Prostate gland (tissue), 2 donors: ENCODE data around the gene TMEM190. TPM values are rescaled to one million over a fixed set of nuclear protein-coding genes. Genes with fewer than 3 reads are reported as not detected.

Experiments used
- DNase-seq: peaks from one replicate; pipeline ENCODE4 v3.0.0-alpha.2; 2019; ENCODE audit warnings: low spot score
- H3K27ac ChIP-seq, 2 donors: fragments of 200-600 bp; sonication (generic); 2 replicates each; pipeline ENCODE4 v1.5.1; 2017 to 2019
- H3K27me3 ChIP-seq: fragments of 200-600 bp; sonication (generic); replicated peaks from 2 replicates; pipeline ENCODE4 v1.5.1; 2019; ENCODE audit not compliant: insufficient read depth
- H3K36me3 ChIP-seq, 2 donors: fragments of 200-600 bp; sonication (generic); 1 replicate in 1 of 2; 2 replicates in 1 of 2; pipeline versions ENCODE4 v1.5.1 to v1.8.1; 2017 to 2019
- H3K4me1 ChIP-seq: fragments of 200-600 bp; sonication (generic); replicated peaks from 2 replicates; pipeline ENCODE4 v1.5.1; 2019
- H3K4me3 ChIP-seq, 2 donors: fragments of 200-600 bp; sonication (generic); 2 replicates each; pipeline ENCODE4 v1.5.1; 2017 to 2019
- H3K9me3 ChIP-seq: fragments of 200-600 bp; sonication (generic); 2 replicates; pipeline ENCODE4 v1.5.1; 2017
- CTCF ChIP-seq, 4 experiments: fragments of 200-600 bp in 2 of 4; fragments of 450-650 bp in 2 of 4; sonication (generic) in 2 of 4; IDR thresholded peaks; 1 replicate in 3 of 4; 2 replicates in 1 of 4; pipeline ENCODE4 v1.5.1; 2016 to 2019; ENCODE audit warnings: antibody characterized with exemption in 4 of 4, mild to moderate bottlenecking in 2 of 4, moderate library complexity in 2 of 4
- POLR2A ChIP-seq: fragments of 450-650 bp; IDR thresholded peaks from one replicate; pipeline ENCODE4 v1.6.1; 2016; ENCODE audit warnings: antibody characterized with exemption, mild to moderate bottlenecking
- POLR2AphosphoS5 ChIP-seq: sonication (generic); formaldehyde crosslinking; IDR thresholded peaks from one replicate; pipeline ENCODE4 v1.6.1; 2017; ENCODE audit warnings: antibody characterized with exemption
- WGBS: methylation state at CpG from one replicate; pipeline ENCODE4 v1.1.5; 2018; 5-methylcytosine and 5-hydroxymethylcytosine counted together
- intact Hi-C: fragments of 100-400 bp; cut with DNase I; formaldehyde crosslinking; loops from one replicate; pipeline ENCODE4 v1.14.2; 2022
- total RNA-seq, 2 donors: library from RNA; depleted of rRNA; stranded (reverse); fragments of >200 nt; gene quantifications; one replicate each; pipeline ENCODE4 v1.1.0, GENCODE V29; 2016

TMEM190 gene
- total RNA-seq, 2 donors from 2014 or later, result not detected

- Histone ChIP-seq H3K36me3 (no peaks in the 10 kb centered on the region), H3K9me3 (no peaks in the 10 kb centered on the region), H3K4me1 (peaks cover 4% of the 10 kb centered on the region), H3K4me3 (no peak overlapping the region), H3K27me3 (peaks cover 44% of the 10 kb centered on the region), H3K27ac (no peak overlapping the region)
- intact Hi-C loops, result no loop called here
- WGBS, result 18% methylated on average over 24 of the region's 31 CpGs
- no peak for TF ChIP-seq POLR2A
- TF ChIP-seq CTCF (IDR thresholded peaks at IDR 0.05), result no peak
- TF ChIP-seq POLR2AphosphoS5, result no peak
- no peak for DNase-seq
Measured at GRCh38 chr19:55373993-55374757, 2.5 kb upstream of the TMEM190 start.

GRCh38 chr19:55377356-55378131 is 918 bp downstream of the TMEM190 start:
- intact Hi-C loops, result no loop called here
- peaks cover 21% of the 10 kb centered on the region for H3K27me3 ChIP-seq
- TF ChIP-seq POLR2AphosphoS5 (no peak), POLR2A (no peak), CTCF (IDR thresholded peaks at IDR 0.05) (no peak)
- no peak for DNase-seq
- H3K36me3 ChIP-seq, result no peaks in the 10 kb centered on the region
- 18% methylated on average over 36 of the region's 43 CpGs for WGBS
- H3K4me1 ChIP-seq, result no peaks in the 10 kb centered on the region
- H3K27ac ChIP-seq, result no peak overlapping the region
- no peak overlapping the region for H3K4me3 ChIP-seq
- no peaks in the 10 kb centered on the region for H3K9me3 ChIP-seq

GRCh38 chr19:55379174-55379573 is 2.5 kb downstream of the TMEM190 start:
- Histone ChIP-seq H3K9me3 (no peaks in the 10 kb centered on the region), H3K27me3 (peaks cover 9% of the 10 kb centered on the region), H3K36me3 (no peaks in the 10 kb centered on the region), H3K4me3 (no peak overlapping the region), H3K4me1 (peaks cover 4% of the 10 kb centered on the region), H3K27ac (no peak overlapping the region)
- DNase-seq, result no peak
- intact Hi-C loops, result no loop called here
- 65% methylated on average over 9 of the region's 11 CpGs for WGBS
- no peak for TF ChIP-seq CTCF (IDR thresholded peaks at IDR 0.05)
- no peak for TF ChIP-seq POLR2AphosphoS5
- TF ChIP-seq POLR2A, result no peak

GRCh38 chr19:55382013-55382412 is 5.4 kb downstream of the TMEM190 start:
- intact Hi-C loops, result no loop called here

More at GRCh38 chr19:55382013-55382412, 5.4 kb downstream of the TMEM190 start:
- DNase-seq, result no peak
- Histone ChIP-seq H3K4me3 (no peak overlapping the region), H3K36me3 (no peaks in the 10 kb centered on the region), H3K9me3 (no peaks in the 10 kb centered on the region), H3K27me3 (no peaks in the 10 kb centered on the region), H3K27ac (no peak overlapping the region), H3K4me1 (peaks cover 13% of the 10 kb centered on the region)
- 98% methylated on average over 5 of the region's 5 CpGs for WGBS
- TF ChIP-seq CTCF (IDR thresholded peaks at IDR 0.05) (no peak), POLR2A (no peak), POLR2AphosphoS5 (no peak)
